Endothelial cell of umbilical vein (primary cell): ENCODE measurements around the gene SPACA4.

Experiments
- EZH2 ChIP-seq: IDR thresholded peaks from 2 replicates; pipeline ENCODE4 v1.6.1; 2012; ENCODE audit warnings: borderline replicate concordance, low read depth, mild to moderate bottlenecking, moderate library complexity, low read length, inconsistent platforms; ENCODE audit not compliant: severe bottlenecking
- FOS ChIP-seq: IDR thresholded peaks from 2 replicates; pipeline ENCODE4 v1.6.1; 2011; ENCODE audit warnings: mild to moderate bottlenecking, low read length, moderate library complexity, borderline replicate concordance; ENCODE audit not compliant: insufficient read depth
- POLR2A ChIP-seq: IDR thresholded peaks from 2 replicates; pipeline ENCODE4 v1.6.1; 2012; ENCODE audit warnings: low read depth, mild to moderate bottlenecking, control low read depth, low read length
- POLR2AphosphoS5 ChIP-seq: IDR thresholded peaks from 2 replicates; pipeline ENCODE4 v1.6.1; 2012; ENCODE audit warnings: low read depth, mild to moderate bottlenecking, control low read depth, low read length, moderate library complexity; ENCODE audit not compliant: insufficient read depth
- TF ChIP-seq, protein P1 (sequence below), 2 donors: IDR thresholded peaks; 1 replicate in 1 of 2; 2 replicates in 1 of 2; pipeline ENCODE4 v1.5.1; 2011; ENCODE audit warnings: low read length in 2 of 2, mild to moderate bottlenecking in 2 of 2, moderate library complexity in 2 of 2, control low read depth in 1 of 2, inconsistent platforms in 1 of 2, low read depth in 1 of 2; ENCODE audit not compliant: insufficient read depth in 1 of 2; ENCODE audit errors: extremely low read depth in 1 of 2

DNA sequence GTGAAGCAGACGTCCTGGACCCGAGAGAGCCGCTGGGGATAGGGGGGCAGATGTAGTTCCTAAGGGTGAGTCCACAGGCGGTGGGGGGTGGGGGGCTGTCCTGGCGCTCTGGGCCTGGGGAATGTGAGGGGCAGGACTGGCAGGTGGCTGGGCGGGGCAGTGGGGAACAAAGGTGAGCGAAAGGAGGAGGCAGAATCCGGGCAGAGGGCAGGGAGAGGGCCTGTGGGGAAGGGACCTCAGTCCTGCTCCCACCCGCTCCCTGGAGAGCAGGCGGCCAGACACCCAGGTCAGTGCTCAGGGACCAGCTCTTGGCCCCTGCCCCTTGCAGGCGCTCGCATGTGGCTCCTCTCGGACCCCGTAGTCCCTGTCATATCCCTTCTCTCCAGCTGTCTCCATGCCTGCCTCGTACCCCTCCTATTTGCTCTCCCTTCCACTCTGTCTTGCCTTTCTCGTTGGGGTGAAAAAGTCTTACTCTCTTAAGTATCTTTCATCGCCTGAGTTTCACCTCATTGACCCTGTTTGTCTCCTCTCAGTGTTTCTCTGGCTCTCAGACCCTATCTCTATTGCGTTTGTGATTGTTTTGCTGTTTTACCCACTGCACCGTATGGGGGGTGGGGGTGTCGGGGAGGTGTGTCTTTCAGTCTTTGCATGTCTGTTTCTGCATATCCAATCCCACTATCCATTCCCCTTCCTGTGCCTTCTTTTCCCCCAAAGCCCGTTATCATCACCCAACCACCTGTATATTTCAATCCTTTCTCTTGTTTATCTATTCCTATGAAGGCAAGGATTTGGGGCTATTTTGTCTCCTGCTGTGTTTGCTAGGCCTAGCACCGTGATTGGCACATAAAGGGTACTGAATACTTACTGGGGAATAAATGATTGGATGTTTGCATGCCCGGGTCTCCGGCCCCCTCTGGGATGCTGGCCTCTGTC is 18.5 kb downstream of the SPACA4 start:
- TF ChIP-seq, protein P1, sequence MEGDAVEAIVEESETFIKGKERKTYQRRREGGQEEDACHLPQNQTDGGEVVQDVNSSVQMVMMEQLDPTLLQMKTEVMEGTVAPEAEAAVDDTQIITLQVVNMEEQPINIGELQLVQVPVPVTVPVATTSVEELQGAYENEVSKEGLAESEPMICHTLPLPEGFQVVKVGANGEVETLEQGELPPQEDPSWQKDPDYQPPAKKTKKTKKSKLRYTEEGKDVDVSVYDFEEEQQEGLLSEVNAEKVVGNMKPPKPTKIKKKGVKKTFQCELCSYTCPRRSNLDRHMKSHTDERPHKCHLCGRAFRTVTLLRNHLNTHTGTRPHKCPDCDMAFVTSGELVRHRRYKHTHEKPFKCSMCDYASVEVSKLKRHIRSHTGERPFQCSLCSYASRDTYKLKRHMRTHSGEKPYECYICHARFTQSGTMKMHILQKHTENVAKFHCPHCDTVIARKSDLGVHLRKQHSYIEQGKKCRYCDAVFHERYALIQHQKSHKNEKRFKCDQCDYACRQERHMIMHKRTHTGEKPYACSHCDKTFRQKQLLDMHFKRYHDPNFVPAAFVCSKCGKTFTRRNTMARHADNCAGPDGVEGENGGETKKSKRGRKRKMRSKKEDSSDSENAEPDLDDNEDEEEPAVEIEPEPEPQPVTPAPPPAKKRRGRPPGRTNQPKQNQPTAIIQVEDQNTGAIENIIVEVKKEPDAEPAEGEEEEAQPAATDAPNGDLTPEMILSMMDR (IDR thresholded peaks at IDR 0.05; ENCODE audit: extremely low read depth in 1 of 2, insufficient read depth in 1 of 2, low read depth in 1 of 2, low read length in 2 of 2): no peak
- TF ChIP-seq EZH2 (no peak), POLR2AphosphoS5 (no peak), FOS (no peak), POLR2A (no peak)
